Right kidney (tissue), 1 donor: ENCODE data around the gene CHRNA5.

Source experiments
- DNase-seq: peaks from one replicate; pipeline ENCODE4 v3.0.0-alpha.2; 2016

CHRNA5 gene

DNA sequence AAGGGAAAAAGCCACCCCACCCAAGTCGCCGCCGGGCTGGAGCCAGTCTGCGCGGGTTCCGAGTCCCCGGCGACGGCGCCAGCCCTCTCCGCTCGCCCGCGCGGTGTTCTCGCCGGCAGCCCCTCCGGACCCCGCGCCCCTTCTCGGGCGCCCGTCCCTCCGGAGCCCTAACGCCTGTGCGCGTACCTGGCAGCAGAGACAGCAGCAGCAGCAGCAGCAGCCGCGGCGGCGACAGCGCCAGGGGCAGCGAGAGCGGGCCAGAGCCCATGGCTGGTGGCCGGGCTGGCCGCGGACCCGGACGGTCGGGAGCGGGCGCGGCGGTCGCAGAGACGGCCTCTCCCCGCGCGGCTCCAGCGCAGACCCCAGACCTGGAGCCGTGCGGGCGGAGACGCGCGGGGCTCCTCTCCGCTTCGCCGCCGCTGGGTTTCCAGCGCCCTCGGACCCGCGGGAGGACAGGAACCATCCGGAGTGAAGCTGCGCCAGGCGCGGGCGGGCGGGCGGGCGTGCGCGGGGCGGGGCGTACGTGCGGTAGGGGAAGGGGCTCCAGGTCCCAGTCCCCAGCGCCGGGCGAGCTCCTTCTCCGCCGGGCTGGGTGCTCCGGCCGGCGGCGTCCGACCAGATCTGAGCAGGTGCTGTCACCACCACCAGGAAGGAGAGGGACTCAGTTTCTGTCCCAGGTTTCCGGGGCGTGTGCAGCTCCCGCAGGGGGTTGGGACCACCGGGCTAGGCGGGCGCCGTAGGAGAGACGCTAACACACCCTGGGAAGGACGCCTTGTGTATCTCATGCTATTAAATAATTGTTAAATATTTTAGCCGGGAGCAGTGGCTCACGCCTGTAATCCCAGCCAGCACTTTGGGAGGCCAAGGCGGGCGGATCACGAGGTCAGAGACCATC lies 55.5 kb downstream of the CHRNA5 start, which contains the start of gene CHRNA3:
Gene CHRNA3, minus strand, starts transcription at position 470 of the 895 bp plus-strand sequence. Its CDS starts 202 bp downstream, at position 268.
- peak; percentile 80 for DNase-seq

DNA sequence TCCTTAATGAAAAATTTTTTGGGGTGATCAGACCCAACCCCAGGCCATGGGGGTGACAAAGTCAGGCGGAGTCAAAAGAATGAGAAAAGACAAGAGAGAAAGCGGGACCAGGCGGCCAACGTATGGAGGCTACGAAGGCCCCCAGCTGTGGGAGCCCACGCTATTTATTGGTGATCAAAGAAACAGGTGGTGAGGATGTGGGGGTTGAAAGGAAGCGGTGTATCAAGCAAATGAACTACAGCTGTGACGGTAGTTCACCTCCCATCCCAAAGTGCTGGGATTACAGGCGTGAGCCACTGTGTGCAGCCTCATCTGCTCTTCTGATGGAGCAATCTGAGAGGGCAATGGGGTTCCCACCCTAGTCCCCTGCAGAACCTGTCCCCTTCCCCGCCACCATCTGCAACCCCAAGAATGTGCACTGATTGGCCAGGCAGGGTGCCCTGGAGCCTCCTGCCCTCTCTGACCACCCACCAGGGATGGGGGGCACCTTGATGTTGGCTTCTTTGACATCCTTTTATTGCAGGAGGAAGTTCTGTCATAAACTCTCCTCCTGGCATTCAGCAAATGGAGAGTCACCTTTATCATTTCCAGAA lies 56.6 kb downstream of the CHRNA5 start:
- DNase-seq: no peak

DNA sequence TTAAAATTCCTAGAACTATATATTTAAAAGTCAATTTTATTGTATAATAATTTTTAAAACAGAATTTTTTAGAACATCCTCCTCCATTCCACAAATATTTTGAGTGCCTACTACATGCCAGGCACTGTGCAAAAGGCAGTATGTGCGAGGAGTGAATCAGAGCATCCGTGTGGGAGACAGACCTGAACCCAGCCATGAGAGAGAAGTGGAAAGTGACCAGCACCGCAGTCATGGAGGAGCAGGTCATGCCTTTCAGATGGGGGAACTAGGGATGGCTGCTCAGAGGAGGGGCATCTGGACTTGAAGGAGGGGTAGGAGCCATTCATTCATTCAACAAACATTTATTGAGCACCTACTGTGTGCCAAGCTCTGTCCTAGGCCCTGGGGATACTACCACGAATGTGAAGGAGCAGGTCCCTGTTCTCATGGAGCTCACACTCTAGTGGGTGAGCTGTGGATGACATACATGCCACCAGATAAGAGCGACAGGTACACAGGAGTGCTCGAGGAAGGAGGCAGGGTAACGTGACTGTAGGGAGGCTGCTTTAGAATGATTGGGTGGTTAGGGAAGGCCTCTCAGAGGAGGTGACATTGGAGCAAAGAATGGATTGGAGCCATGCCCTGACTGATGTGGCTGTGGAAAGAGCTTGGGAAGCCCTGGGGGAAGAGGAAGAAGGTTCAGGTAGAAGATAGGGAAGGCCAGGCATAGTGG lies 58.6 kb downstream of the CHRNA5 start:
- DNase-seq: no peak

DNA sequence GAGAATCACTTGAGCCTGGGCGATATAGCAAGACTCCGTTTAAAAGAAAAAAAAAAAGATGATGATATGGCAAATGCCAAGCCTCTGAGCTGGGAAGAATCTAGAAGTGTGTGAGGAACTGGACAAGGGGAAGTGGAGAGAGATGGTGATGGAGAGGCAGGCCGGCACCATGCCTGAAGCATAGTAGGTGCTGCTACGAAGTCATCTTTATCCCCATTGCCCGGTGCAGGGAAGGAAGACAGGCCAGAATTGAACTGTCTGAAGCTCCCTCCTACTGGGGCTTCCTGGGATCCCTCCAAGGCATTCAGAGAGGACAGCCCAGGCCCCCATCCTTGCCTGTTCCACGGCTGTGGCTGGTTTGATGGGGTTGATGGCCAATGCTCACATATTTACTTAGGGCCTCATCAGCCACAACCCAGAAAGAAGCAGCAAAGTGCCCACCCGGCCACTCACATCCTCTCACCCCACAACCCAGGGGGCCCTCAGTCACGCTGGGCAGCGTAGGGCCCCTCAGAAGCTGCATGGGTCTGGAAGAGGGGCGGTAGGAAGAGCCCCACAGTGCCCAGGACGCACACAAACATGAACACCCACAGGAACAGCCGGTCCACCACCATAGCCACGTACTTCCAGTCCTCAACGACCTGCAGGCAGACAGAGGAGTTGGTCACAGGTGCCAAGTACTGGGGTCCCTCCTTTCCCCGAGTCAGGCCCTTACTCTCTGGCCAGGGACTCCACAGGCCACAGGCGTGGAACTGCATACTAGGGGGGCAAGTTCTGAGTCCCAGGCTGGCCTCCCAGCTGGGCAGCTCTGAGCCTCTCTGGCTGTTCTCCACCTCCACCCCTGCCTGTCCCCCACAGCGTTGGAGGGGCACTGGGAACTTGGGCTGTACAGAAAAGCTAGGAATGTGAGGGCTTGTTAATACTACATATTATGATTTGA lies 59.6 kb downstream of the CHRNA5 start:
- no peak for DNase-seq

DNA sequence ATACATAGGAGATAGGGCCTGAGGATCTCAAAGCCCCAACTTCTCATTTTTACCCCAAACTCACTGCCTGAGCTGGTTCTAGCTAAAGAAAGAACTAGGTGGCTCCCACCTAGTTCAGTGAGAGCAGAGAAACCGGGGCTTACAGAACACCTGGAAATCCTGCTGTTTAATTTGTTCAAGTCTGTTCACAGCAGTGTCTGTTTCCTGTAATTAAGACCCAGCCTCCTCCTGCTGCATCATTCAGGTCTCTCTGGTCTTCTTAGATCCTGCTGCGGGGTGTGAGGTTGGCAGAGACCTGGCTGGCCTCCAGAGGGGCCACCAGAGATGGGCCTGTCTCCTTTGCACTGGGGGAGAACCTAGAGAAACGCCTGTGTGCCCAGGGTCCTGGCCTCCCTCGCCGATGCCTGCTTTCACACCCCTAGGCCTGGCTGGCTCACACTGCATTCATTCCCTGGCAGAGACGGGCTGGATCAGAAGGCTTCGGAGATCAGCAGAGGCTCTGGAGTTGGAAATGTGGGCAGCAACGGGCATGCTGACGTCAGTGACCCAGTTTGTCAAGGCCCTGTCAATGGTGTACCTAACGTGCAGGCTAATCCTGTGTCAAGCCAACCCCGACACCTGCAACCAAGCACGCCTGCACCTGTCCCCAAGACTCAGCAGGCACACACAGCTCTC lies 60.4 kb downstream of the CHRNA5 start:
- no peak for DNase-seq

DNA sequence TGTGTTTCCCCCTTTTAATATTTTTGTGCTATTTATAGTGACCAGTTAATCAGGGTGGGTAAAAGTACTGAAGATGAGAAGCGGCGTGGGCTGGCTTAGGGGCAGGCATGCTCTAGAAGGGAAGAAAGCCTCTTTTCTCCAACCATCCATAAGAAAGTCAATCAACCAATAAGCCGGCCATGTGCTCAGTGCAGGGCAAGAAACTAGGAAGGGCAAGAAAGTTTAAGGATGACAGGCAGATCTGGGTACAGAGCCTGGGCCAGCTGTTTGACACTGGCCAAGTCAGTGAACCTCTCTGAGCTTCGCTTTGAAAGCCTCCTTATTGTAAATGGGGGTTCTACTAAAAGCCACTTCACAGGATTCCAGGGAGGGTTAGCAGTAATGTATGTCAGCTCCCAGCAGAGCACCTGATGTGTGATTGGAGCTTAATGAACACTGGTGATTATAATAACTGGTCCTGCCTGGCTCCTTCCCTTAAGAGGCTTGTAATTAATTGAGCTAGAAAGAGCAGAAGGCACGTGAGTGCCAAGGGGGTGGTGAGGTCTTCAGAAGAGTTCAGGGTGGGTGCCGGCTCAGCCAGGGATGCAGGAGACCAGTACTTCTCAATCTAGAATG lies 61.2 kb downstream of the CHRNA5 start:
- DNase-seq: no peak

DNA sequence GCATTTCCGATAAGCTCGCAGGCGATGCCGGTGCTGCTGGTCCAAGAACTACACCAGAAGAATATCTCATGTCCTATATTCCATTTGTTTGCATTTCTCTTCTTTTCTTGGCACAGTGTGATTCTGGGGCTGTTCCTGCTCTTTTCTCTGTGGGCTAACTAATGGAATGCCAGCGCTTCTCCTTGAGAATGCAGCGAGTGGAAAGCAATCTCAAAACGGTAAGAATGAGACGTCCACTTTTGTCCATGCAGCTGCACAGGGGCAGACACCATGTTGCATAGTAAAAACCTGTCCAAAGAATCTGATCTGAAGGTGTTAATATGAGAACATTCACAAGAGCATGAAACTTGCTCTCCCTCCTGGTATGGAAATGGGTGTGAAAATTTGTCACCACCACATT lies 62.0 kb downstream of the CHRNA5 start:
- no peak for DNase-seq

DNA sequence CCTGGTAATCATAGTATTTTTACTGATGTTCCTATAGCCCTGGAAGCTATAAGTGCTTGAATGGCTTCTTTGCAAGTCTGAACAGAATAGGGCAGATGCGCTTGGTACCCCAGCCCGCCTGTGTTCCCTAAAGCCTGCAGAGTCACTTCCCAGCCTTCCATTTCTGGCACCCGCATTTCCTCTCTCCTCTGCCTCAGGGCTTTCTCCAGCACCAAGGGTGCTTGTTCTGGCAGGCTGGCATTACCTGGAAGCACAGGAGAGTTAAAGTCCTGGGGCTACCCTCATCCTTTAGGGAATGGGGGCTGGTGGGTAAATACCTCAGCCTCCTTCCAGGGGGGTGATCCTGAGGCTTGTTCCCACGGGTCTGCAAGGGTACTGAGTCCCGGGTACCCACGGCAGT lies 62.9 kb downstream of the CHRNA5 start:
- no peak for DNase-seq

DNA sequence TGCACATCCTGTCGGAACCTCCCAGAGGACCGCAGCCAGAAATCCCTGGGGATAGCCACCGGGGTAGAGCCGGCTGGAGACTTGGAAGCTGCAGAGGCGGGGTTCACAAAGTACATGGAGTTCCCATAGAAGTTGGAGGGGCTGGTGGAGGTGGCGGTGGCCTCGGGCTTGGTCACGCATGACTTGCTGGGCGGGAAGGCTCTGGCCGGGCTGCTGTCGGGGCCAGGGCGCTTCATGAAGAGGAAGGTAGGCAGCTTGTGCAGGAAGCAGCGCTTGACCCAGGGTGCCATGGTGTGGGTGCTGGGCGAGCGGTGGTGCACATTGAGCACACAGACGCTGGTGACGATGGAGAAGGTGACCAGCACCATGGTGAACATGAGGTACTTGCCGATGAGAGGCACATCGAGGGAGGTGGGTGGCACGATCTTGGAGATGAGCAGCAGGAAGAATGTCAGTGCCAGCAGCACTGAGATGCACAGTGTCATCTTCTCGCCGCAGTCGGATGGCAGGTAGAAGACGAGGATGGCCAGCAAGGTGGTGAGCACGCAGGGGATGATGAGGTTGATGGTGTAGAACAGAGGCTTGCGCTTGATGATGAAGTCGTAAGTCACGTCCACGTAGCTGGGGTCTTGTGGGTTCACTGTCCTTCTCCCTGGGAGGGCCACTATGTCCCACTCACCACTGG lies 63.9 kb downstream of the CHRNA5 start:
- no peak for DNase-seq

DNA sequence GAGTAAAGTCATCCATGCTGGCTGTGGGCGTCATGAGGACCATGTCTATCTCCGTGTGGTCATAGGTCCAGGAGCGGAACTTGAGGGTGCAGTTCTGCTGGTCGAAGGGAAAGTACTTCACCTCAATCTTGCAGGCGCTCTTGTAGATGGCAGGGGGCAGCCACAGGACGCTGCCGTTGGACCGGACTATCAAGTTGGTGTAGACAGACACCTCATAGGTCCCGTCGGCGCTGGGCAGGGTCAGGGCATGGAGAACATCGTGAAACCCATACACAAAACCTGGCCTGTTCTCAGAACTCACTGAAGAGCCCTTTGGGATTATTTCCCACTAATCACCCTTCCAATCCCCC lies 64.4 kb downstream of the CHRNA5 start:
- no peak for DNase-seq

DNA sequence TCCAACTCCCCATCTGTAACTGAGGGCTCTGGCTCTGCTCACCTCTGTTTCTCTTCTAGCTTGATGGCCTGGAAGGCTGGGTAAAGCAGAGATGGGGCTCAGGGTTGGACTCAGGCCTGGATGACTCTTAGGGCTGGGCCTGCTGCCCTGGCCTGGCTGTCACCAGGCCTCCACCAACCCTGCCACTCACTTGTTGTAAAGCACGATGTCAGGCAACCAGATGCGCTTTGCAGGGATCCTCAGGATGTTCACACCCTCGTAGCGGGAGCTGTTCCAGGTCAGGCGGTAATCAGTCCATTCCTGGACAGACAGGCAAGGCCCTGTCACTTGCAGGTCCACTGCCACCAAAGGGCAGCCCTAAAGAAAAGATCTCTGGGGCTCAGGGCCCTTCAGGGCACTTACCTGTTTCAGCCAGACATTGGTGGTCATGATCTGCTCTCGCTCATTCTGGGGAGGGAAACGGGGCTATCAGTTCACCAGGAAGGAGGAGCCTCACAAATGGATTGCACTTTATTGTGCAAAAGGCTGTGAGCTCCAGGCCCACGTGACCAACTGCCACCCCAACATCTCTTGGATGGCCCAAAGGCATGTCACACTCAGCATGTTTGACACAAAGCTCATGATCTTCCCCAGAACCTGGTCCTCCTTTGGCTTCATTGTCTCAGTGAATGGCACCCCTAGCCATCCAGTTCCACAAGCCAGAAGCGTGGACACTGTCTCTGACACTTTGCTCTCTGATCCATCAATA lies 65.7 kb downstream of the CHRNA5 start:
- DNase-seq: no peak

DNA sequence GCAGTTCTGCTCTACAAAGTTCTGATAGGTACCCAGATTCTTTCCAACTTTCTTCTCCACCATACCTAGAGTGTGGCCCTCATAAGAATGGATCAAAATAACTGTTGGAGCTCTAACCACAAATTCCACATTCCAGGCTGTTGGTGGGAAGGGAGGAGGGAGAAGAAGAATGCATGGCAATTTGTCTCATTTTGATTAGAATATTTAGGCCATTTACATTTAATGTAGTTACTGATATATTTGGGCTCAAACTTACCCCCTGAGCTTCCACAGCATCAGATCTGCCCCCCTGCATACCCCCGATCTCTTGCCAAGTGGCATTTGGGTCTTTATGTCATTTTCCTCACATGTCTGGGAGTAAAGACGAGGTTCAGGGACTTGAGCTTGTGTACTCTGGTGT lies 68.0 kb downstream of the CHRNA5 start:
- DNase-seq: no peak

DNA sequence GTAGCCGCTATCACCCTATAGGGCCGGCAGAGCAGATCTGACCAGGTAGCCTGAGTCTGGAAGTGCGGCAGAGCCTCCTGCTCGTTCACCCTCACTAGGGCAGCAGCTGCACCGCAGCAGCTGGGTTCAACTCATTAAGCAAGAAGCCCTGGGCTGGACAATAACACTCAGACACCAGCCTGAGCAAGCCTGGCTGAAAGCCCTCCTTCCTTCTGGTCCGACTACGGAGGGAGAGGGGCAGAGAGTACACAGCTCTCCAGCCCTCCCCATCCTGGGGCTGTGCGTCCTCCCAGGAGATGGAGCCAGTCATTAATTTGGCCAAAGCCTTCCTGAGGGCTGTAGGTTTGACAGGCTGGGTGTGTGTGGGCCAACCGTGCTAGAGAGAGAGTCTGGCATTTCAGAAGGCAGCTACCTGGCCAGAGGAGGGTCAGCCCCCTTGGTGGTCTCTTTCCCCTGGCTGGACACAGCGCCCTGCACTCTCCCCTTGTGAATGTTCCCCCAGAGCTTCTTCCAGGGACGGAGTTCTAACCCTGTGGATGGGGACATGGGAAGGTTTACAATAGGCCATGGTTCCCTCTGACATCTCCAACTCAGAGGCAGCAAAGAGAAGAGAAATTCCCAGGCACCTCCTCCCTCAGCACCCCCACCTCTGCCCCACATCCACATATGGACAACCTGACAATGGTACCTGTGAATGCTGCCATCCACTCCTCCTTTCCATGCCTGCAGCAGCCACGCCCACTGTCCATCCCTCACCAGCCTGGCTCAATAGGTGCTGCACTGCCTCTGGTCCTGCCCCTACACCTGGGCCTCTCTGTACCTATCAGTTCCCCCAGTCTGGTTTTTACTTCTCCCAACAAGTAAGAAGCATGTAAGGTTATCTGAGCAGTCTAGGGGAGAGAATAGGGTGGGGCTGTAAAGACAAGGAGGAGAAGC lies 69.2 kb downstream of the CHRNA5 start:
- no peak for DNase-seq

DNA sequence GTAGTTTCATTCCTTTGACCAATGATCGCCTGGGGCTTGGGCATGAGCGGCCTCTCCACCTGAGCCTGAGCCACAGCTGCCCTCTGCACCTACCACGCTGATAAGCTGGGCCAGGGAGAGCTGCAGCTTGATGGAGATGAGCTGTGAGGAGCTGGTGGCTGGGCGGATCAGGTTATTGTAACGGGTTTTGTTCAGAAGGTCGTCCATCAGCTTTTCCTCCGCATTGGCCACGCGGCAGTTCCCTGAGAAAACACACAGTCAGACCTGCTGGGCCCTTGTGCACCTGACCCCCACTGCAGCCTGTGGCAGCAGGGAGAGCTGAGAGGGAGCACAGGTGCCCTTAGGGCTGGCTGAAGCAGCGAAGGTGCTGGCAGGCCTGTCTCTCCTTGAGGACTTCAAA lies 70.0 kb downstream of the CHRNA5 start:
- DNase-seq: no peak

DNA sequence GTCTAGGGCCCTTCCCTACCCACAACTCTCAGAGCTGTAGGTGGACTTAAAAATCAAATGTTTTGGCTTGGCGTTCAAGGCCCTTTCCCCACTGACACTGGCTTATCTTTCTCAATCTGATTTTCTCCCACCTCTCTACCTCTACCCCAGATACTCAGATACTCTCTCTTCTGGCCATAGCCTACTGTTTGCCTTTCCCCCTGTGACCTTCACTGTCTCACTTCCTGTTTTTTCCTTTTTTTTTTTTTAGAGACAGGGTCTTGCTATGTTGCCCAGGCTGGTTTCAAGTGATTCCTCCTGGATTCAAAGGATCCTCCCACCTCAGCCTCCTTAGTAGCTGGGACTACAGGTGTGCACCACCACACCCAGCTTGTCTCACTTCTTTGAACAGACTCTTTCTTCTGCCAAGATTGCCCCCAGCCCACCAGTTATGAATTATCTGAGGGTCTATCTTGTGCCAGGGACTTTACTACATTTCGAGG lies 71.1 kb downstream of the CHRNA5 start:
- DNase-seq: no peak

DNA sequence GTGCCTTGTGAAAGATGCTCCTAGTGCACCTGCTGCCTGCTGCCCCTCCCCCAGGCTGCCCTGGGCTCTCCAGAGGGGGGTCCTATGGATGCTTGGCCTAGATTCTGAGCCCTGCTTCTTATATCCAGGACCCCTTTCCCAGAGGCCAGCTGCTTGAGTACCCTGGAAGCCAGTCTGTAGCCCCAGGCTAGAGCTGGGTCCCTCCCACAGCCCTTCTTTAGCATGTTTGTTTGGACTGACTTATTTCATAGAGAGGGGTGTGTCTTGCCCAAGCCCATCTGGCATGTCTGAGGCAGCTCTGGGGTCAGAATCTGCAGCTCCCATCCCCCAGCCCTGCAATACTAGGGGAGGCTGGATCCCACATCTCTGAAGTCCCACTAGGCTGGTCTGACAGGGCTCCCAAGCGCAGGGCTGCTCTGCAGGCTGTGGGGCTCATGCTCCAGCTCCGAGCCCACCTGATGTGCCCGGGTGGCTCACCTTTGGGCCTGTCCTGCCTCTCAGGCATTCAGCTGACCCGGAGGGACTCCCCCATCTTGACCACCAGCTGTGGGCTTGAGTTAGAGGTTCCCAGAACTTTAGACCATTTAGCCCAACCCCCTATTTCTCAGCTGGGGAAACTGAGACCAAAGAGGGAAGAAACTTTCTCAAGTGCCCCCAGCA lies 72.6 kb downstream of the CHRNA5 start:
- DNase-seq: no peak

DNA sequence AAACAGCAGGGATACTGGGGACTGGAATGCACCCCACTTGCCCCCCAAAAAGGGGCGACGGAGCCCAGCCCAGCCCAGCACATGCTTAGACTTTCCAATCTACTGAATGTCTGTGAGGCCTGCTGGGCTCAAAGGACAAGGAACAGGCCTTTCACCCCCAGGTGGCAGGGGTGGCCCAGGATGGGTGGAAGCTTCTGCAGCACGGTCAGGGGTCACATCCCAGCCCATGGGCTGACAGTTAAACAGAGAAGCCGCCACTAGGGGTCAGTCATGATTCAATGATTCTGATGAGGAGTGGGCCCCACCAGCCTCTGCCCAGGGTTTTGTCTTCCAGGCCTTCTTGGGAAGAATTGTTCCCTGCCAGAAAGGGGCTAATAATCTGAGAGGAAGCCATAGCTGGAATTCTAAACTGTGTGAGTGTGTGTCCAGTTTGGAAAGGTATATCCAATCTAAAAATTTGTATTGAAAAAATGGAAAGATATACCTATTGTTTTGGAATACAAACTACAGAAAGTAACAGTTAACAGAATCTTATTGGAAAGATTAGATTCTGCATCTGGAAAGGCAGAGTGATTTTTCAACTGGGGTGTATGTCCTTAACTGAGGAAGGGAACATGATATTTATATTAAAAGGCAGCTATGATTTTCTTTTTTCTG lies 73.5 kb downstream of the CHRNA5 start:
- peak; percentile 47 for DNase-seq
